Thymus (tissue), 11 donors: ENCODE measurements around the gene LGI4. TPM values are rescaled to one million over a fixed set of nuclear protein-coding genes. Genes with fewer than 3 reads are reported as not detected.

Experiments
- DNase-seq, 9 donors: peaks; one replicate each; pipeline ENCODE4 v3.0.0-alpha.2; 2013; ENCODE audit warnings: low spot score in 9 of 9, low read depth in 6 of 9, missing footprints in 1 of 9
- H3K27ac ChIP-seq, 2 donors: one replicate each; pipeline ENCODE4 v1.5.1; 2013; ENCODE audit warnings: control low read depth in 1 of 2, low read depth in 1 of 2, low read length in 1 of 2, mild to moderate bottlenecking in 1 of 2, moderate library complexity in 1 of 2
- H3K27me3 ChIP-seq, 2 donors: one replicate each; pipeline ENCODE4 v1.5.1; 2013; ENCODE audit warnings: low read length in 1 of 2; ENCODE audit not compliant: control insufficient read depth in 2 of 2, insufficient read depth in 1 of 2
- H3K36me3 ChIP-seq, 2 donors: one replicate each; pipeline ENCODE4 v1.5.1; 2013; ENCODE audit warnings: low read length in 1 of 2, mild to moderate bottlenecking in 1 of 2, moderate library complexity in 1 of 2; ENCODE audit not compliant: control insufficient read depth in 2 of 2, insufficient read depth in 2 of 2
- H3K4me1 ChIP-seq, 2 donors: one replicate each; pipeline ENCODE4 v1.5.1; 2013; ENCODE audit warnings: low read length in 2 of 2; ENCODE audit not compliant: control insufficient read depth in 2 of 2, insufficient read depth in 2 of 2
- H3K4me3 ChIP-seq, 2 donors: one replicate each; pipeline ENCODE4 v1.5.1; 2013; ENCODE audit warnings: low read length in 2 of 2, control low read depth in 1 of 2, mild to moderate bottlenecking in 1 of 2
- H3K9me3 ChIP-seq, 2 donors: one replicate each; pipeline ENCODE4 v1.5.1; 2013; ENCODE audit warnings: low read length in 1 of 2, mild to moderate bottlenecking in 1 of 2; ENCODE audit not compliant: control insufficient read depth in 2 of 2, insufficient read depth in 1 of 2
- WGBS: extraction: QIAGEN DNeasy Blood & Tissue Kit; methylation state at CpG from one replicate; pipeline ENCODE4 v1.1.7; 2013; 5-methylcytosine and 5-hydroxymethylcytosine counted together
- polyA plus RNA-seq: library from polyadenylated mRNA; stranded (reverse); fragments of 200-250 nt; gene quantifications from one replicate; pipeline ENCODE4 v1.2.3, GENCODE V29; 2013
- total RNA-seq: library from RNA; stranded (reverse); fragments of 120-200 nt; gene quantifications from one replicate; pipeline ENCODE4 v1.2.4, GENCODE V29; 2013
- donor health status: healthy.

LGI4 gene
- total and polyA plus RNA-seq, 2 donors = 0.52 to 9.8 TPM

- no peak for DNase-seq
- no peak overlapping the region for H3K27ac ChIP-seq
- no peaks in the 10 kb centered on the region for H3K27me3 ChIP-seq
- H3K9me3 ChIP-seq = peaks cover 0 to 7% of the 10 kb centered on the region in 2 donors
- H3K4me3 ChIP-seq = no peak overlapping the region
- 32% methylated on average over 3 of the region's 3 CpGs for WGBS
- peaks cover 0 to 6% of the 10 kb centered on the region in 2 donors for H3K4me1 ChIP-seq
- H3K36me3 ChIP-seq = peaks cover 0 to 9% of the 10 kb centered on the region in 2 donors
Observed at GRCh38 chr19:35171730-35172129, 36.9 kb upstream of the LGI4 start.

GRCh38 chr19:35170359-35171061 is 35.7 kb upstream of the LGI4 start:
- peaks cover 9 to 20% of the 10 kb centered on the region in 2 donors for H3K36me3 ChIP-seq
- peaks cover 0 to 6% of the 10 kb centered on the region in 2 donors for H3K4me1 ChIP-seq
- no peak overlapping the region for H3K27ac ChIP-seq
- 92% methylated on average over 7 of the region's 7 CpGs for WGBS
- no peaks in the 10 kb centered on the region for H3K27me3 ChIP-seq
- no peak for DNase-seq
- no peak overlapping the region for H3K4me3 ChIP-seq
- H3K9me3 ChIP-seq = peaks cover 3 to 20% of the 10 kb centered on the region in 2 donors

- H3K27me3 ChIP-seq = no peaks in the 10 kb centered on the region
- no peak overlapping the region for H3K27ac ChIP-seq
- H3K9me3 ChIP-seq = peaks cover 3 to 20% of the 10 kb centered on the region in 2 donors
- 87% methylated on average over 18 of the region's 18 CpGs for WGBS
- H3K4me1 ChIP-seq = peaks cover 0 to 6% of the 10 kb centered on the region in 2 donors
- H3K36me3 ChIP-seq = peaks cover 14 to 26% of the 10 kb centered on the region in 2 donors
- H3K4me3 ChIP-seq = no peak overlapping the region
- no peak for DNase-seq
Observed at GRCh38 chr19:35169221-35169995, 34.5 kb upstream of the LGI4 start.

- Histone ChIP-seq H3K36me3 (peaks cover 23 to 35% of the 10 kb centered on the region in 2 donors), H3K27ac (no peak overlapping the region), H3K9me3 (peaks cover 3 to 20% of the 10 kb centered on the region in 2 donors), H3K27me3 (no peaks in the 10 kb centered on the region), H3K4me1 (peaks cover 0 to 6% of the 10 kb centered on the region in 2 donors), H3K4me3 (no peak overlapping the region)
- no peak for DNase-seq
- 79% methylated on average over 3 of the region's 3 CpGs for WGBS
Observed at GRCh38 chr19:35168196-35168595, 33.3 kb upstream of the LGI4 start.

GRCh38 chr19:35167251-35168119 is 32.6 kb upstream of the LGI4 start:
- H3K9me3 ChIP-seq = peaks cover 3 to 15% of the 10 kb centered on the region in 2 donors
- no peak overlapping the region for H3K4me3 ChIP-seq
- 50% methylated on average over 5 of the region's 5 CpGs for WGBS
- no peaks in the 10 kb centered on the region for H3K27me3 ChIP-seq
- peak overlapping the region in 1 of 2 donors; percentile 47 for H3K27ac ChIP-seq
- peaks cover 28 to 35% of the 10 kb centered on the region in 2 donors for H3K36me3 ChIP-seq
- H3K4me1 ChIP-seq = peaks cover 0 to 6% of the 10 kb centered on the region in 2 donors
- peak in 1 of 9 donors; percentile 20 for DNase-seq

GRCh38 chr19:35166100-35167063 is 31.5 kb upstream of the LGI4 start:
- no peak for DNase-seq
- peaks cover 37 to 44% of the 10 kb centered on the region in 2 donors for H3K36me3 ChIP-seq
- peaks cover 3 to 12% of the 10 kb centered on the region in 2 donors for H3K9me3 ChIP-seq
- H3K4me3 ChIP-seq = no peak overlapping the region
- WGBS = 98% methylated on average over 7 of the region's 7 CpGs
- H3K4me1 ChIP-seq = peaks cover 0 to 6% of the 10 kb centered on the region in 2 donors
- H3K27ac ChIP-seq = no peak overlapping the region
- no peaks in the 10 kb centered on the region for H3K27me3 ChIP-seq

GRCh38 chr19:35165200-35166058 is 30.6 kb upstream of the LGI4 start:
- WGBS = 76% methylated on average over 5 of the region's 5 CpGs
- peaks cover 44 to 47% of the 10 kb centered on the region in 2 donors for H3K36me3 ChIP-seq
- no peak overlapping the region for H3K4me3 ChIP-seq
- H3K9me3 ChIP-seq = peaks cover 4 to 12% of the 10 kb centered on the region in 2 donors
- no peak overlapping the region for H3K27ac ChIP-seq
- peaks cover 0 to 6% of the 10 kb centered on the region in 2 donors for H3K4me1 ChIP-seq
- no peaks in the 10 kb centered on the region for H3K27me3 ChIP-seq
- no peak for DNase-seq
